ENCODE data around the gene RELCH.

- TF ChIP-seq CTCF (IDR thresholded peaks at IDR 0.05; ENCODE audit: low read length): no peak
- TF ChIP-seq EZH2phosphoT487 (IDR thresholded peaks at IDR 0.05; ENCODE audit: low read length): no peak
Observed at GRCh38 chr18:62198259-62198658, 11.2 kb downstream of the RELCH start.
